Ammon's horn (tissue), 1 donor: ENCODE data around the gene TBCD.

Experiments
- DNase-seq: peaks from one replicate; pipeline ENCODE4 v3.0.0-alpha.2; 2016; ENCODE audit warnings: low spot score

Gene TBCD

DNA sequence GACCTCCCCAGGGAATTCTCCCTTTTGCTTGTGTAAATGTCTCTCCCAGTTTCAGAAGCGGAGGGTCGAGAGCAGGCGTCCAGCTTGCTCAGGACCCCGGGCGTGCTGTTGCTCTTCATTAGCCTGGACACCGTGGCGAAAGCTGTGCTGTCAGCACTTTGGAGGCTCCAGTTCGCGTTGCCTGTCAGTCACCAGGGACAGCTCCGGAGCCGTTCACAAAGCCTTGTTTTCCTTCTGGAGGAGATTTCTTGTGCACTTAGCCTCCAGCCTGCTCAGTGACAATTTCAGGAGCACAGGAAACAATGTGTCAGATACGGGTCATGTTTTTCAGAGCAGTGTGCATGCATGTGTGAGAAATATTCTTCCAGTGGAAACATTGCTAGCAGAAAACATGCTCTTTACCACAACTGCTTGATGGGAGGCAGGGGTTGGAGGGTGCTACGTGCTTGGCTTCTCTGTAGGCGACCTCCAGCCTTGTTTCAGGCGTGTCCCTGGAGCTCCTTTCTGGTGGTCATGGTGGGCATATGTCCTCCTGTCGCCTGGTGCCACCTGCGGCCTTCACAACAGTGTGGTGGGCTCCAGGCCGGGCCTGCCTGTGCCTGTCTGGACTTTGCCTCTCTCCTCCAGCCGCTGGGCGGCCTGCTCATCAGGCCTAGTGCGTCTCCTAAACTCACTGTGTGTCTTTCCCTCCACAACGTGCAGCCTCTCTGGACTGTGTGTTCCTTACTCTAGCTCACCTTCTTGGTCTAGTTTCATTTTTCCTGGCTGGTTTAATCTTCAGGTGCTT lies 59.0 kb downstream of the TBCD start:
- DNase-seq = no peak

DNA sequence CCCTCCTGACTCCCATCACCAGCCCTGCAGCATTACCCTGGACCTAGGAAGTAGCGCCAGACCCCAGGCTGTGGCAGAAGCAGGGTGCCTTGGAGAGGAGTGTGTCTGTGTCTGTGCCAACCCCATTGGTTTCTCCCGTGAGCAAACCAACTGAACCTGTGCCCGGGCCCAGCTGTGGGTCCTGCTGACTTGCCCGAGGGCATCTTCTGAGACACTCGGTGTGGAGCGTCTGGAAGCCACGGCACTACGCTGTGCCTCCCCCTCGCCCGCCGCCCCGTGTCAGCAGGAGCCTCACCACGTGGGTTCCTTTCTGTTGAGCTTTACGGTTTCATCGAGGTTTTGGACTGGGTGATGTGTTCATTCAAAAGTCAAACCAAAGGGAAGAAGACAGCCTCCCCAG lies 60.2 kb downstream of the TBCD start:
- no peak for DNase-seq

DNA sequence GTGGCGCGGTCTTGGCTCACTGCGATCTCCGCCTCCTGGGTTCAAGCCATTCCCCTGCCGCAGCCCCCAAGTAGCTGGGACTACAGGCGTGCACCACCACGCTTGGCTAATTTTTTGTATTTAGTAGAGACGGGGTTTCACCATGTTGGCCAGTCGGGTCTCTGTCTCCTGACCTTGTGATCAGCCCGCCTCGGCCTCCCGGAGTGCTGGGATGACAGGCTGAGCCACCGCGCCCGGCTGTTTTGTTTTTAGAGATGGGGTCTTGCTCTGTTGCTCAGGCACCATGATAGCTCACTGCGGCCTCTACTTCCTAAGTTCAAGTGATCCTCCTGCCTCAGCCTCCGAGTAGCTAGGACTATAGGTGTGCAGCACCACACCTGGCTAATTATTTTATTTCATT lies 60.7 kb downstream of the TBCD start:
- no peak for DNase-seq

DNA sequence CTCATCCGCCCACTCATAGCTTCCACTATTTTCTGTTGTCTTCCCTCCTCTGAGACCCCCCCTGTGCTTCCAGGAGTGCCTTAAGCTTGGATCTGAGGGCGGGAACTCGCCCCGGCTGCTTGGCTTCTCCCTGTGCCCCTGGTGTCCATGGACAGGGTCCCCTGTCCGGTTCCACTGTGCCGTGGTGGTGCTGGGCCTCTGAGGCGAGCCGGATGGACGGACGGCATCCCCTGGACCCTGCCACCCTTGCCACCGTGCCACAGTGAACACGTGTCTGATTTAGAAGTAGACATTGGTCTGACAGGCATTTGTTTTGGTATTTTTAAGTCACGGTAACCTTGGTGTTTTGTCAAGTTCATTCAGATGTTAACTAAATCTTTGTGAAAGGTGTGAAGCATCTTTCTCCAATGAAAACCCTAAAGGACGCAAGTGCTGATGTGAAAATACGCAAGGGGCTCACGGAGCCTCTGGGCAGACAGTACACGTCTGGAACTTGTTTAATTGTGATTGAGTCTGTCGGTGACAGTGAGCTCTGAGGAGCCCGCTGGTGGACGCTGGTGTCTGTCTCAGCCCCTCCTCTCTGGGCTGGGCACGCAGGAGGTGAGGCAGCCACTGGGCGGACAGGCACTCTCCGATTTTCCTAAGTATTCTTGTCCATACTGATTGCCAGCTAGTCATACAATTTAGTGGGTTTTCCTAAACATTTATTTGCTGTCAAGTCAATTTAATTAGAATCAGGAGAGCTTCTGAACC lies 61.6 kb downstream of the TBCD start:
- DNase-seq = no peak

DNA sequence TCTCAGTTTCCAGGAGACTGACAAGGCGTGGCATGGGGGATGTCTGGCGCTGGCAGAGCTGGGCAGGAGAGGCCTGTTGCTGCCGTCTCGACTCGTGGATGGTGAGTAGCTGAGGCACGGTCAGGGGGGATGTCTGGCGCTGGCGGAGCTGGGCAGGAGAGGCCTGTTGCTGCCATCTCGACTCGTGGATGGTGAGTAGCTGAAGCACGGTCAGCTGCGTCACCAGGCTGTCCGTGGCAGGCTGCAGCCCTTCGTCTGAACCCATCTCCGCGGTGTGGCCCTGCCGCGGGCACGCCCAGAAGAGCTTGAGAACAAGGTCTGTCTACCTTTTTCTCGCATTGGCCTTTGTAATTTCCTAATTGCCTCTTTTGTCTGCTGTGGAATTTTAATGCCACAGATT lies 63.0 kb downstream of the TBCD start:
- DNase-seq = no peak

DNA sequence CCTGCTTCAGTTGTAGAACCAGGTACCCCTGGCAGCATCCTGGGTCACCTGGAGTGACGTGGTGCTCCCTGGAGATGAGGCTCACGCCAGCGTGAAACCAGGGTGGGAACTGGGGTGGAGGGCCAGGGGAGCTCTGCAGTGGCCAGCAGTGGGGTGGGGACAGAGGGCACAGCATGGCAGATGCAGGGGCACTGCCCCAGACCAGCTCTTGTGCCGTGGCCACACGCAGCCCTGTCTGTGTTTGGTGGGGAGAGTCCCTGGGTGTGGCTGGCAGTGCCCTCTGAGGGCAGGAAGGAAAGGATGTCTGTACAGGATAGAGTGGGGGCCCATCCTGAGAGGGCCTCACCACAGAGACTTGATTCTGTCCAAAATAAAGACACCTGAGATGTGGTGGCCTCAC lies 63.5 kb downstream of the TBCD start:
- DNase-seq = no peak

DNA sequence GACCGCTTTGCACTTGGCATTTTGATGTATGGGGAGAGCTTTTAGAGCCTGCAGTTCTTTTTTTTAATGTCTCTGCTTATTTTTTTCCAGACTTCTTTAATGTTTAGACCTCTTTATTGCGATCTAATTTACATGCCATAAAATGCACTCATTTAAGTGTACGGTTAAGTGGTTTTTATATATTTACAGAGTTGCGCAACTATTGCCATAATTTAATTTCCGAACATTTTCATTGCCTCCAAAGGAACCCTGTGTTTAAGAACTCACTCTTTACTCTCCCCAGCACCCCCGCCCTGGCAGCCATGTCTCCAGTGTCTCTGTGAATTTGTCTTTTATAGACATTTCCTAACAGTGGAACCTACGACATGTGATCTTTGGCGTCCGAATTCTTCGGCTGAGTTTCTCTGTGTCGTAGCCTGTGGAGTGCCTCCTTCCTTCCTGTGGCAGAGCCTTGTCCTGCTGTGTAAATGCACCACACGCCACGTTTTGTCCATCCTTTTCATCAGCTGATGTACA lies 64.0 kb downstream of the TBCD start:
- no peak for DNase-seq

DNA sequence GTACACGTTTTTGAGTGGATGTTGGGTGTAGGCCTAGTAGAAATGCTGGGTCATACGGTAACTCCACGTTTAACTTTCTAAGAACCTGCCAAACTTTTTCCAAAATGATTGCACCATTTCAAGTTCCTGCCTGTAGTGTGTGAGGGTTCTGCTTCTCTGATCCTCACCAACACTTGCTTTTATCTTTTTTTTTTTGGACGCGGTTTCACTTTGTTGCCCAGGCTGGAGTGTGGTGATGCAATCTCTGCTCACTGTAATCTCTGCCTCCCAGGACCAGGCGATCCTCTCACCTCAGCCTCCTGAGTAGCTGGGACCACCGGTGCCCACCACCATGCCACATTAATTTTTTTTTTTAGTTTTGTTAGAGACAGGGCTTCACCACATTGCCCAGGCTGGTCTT lies 64.5 kb downstream of the TBCD start:
- DNase-seq = no peak

DNA sequence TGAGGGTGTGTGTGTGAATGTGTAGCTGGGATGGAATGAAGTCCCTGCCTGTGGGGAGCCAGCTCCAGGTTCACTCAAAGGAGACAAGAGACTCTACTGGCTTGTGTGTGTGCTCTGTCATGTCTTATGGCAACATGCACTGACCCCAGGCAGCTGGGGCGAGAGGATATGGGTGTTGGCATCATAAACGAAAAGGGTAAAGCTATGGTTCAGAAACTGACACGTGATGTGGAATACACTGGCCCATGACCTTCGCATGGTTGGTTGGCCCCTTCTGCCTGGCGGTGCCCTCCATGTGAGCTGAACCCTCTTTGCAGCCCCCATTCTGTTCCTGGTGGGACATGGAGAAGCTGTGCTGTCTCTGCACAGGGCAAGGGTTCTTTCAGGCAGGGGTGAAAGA lies 66.1 kb downstream of the TBCD start:
- DNase-seq = no peak

DNA sequence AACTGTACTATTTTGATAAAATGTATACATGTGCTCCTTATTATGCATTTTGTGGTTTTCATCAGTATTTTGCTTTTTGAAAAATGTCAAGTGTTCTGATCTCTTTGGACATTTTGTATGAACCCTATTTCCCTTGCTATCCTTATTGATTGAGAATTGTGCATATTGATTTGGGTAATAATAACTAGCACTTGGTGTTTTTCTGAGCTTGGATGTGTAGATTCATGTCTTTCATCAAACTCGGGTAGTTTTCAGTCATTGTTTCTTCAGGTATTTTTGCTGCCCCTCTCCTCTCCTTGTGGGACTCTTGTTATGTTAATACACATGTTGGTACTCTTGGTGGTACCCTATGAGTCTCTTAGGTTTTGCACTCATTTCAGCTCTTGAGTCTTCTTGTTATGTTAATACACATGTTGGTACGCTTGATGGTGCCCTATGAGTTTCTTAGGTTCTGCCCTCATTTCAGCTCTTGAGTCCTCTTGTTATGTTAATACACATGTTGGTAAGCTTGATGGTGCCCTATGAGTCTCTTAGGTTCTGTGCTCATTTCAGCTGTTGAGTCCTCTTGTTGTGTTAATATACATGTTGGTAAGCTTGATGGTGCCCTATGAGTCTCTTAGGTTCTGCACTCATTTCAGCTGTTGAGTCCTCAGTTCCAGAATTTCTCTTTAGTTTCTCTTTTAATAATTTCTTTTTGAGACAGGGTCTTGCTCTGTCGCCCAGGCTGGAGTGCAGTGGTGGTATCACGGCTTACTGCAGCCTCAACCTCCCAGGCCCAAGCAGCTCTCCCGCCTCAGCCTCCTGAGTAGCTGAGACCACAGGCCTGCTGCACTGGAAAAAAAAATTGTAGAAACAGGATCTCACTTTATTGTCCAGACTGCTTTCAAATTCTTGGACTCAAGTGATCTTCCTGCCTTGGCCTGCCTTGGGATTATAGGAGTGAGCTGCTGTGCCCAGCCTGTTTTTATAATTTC lies 68.7 kb downstream of the TBCD start:
- no peak for DNase-seq

DNA sequence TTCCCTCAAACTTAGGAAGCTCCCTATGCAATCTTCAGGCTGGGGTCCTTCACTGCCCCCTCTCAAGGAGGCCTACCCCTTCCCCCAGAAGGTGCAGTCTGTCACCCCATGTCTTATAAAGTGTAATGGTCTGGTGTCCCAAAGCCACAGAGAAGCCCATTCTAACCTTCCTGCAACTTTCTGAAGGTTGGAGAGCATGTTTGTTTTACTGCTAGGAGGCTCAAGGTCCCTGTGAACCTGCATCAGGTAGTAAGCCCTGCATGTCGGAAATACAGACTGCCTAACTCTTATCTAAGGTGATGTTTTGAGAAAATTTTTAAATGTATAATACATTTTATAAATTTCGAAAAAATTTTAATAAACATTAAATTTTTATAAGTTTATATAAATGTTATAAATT lies 69.7 kb downstream of the TBCD start:
- DNase-seq = no peak

DNA sequence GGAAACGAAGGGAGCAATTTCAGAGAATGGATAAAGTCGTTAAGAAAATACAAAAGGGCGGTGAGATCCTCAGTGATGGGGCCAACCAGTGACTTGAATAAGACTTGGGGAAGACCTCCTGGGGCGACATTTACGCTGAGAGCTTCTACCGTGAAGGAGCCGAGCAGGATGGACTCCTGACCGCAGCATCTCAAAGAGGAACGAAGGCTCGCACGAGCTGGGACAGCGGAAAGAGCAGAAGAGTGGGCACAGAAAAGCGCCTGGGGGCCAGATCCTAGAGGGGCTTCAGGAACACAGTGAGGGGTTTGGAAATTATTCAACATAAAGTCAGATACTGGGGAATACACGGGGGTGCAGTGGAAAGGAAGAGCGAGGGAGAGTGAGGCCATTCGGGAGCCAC lies 70.4 kb downstream of the TBCD start:
- DNase-seq = no peak

DNA sequence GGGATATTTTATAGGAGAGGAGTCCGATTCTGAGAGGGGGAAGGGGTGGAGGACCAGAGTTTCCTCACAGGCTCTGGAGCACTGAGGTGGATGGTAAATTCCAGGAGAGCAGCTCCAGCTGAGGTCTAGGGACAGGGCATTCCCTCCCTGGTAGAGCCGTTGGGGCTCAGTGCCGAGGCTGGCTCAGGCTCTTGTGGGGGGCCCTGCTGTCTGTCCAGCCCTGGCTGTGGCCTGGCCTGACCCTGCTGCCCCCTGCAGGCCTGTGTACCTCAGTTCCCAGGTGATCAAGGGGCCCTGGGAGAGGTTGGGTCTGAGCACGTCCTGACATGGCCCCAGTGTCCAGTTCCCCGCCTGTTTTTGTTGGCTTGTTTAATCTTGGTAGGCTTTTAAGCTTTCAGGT lies 71.1 kb downstream of the TBCD start:
- no peak for DNase-seq

DNA sequence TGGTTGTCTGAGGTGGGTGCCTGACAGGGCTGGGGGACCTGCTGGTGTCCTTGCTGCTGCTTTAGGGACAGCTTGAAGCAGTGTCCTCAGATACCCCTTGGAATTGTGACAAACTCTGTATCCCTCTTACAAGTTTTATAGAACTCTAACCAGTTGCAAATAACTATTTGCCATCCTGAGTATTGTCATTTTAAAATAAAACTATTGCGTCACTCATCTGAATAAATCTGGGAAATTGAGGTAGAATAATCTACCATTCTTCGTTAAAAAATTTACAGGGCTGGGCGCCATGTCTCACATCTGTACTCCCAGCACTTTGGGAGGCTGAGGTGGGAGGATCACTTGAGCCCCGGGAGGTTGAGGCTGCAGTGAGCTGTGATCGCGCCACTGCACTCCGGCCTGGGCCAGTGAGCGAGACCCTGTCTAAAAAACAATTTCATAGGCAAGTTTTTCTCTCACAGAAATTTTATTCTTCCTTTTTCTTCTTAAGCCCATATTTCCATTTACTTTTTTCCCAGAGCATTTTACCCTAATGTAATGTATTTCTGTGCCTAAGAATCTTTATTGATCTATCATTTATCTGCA lies 73.8 kb downstream of the TBCD start:
- DNase-seq = no peak

DNA sequence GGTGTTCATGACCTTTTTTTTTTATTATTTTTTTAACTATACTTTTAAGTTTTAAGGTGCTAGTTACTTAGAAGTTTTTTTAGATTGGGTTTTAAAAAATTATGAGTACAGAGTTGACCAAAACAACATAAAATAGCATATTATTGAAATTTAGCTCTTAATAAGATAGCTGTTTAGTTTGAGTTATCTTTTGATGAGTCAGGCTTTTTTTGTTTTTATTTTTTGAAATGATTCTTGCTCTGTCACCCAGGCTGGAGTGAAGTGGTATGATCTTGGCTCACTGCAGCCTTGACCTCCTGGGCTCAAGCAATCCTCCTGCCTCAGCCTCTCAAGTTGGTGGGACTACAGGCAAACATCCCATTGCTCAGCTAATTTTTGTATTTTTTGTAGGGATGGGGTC lies 74.3 kb downstream of the TBCD start:
- DNase-seq = no peak

DNA sequence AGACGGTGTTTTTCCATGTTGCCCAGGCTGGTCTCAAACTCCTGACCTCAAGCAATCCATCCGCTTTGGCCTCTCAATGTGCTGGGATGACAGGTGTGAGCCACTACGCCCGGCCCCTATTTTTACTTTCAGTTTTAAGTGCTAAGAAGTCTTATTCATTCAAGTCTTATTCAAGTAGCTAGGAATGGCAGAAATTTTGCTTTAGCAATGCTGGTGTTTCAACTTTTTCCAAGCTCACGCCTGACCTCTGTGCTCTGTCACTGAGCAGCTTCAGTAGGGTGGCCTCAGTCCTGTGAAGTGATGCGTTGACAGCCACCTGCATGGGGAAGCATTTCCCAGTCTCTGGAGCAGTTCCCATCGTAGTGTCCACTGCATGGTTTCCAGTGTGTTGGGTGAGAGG lies 75.1 kb downstream of the TBCD start:
- DNase-seq = no peak

DNA sequence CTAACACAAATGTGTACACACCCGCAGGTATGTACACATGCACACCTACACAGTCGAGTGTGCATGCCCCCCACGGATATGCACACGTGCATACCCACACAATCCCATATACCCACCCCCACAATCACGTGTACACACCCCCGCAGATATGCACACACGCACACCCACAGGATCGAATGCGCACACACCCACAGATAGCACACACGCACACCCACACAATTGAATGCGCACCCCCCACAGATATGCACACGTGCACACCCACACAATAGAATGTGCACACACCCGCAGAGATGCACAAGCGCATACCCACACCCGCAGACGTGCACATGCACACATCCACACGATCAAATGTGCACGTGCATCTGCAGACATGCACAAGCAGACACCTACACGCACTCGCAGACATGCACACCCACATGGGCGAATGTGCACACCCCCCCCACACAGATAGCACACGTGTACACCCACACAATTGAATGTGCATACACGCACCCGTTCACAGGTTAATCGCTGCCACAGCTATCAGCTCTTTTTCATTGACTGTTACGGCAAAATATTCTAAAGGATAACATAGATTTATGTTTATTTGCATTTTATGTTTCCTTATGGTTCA lies 77.1 kb downstream of the TBCD start:
- DNase-seq = no peak

DNA sequence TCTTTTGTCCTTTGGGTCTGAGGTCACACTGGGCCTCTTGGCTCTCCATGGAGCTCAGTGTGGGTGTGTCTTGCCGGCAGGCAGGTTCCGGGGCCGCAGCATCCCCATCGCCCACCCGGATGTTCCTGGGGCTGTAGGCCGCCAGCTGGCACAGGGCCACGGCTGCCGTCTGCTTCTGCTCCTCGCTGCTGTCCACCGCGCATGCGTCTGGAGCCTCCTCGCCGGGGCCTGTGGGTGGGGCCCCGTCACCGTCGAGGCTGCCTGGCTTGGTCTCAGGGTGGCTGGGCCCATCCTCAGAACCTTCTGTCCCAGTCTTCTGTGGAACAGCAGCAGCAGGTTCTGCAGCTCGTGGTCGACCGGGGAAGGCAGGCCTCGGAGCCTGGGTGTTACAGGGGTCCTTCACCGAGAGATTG lies 78.4 kb downstream of the TBCD start:
- DNase-seq = peak; percentile 52

DNA sequence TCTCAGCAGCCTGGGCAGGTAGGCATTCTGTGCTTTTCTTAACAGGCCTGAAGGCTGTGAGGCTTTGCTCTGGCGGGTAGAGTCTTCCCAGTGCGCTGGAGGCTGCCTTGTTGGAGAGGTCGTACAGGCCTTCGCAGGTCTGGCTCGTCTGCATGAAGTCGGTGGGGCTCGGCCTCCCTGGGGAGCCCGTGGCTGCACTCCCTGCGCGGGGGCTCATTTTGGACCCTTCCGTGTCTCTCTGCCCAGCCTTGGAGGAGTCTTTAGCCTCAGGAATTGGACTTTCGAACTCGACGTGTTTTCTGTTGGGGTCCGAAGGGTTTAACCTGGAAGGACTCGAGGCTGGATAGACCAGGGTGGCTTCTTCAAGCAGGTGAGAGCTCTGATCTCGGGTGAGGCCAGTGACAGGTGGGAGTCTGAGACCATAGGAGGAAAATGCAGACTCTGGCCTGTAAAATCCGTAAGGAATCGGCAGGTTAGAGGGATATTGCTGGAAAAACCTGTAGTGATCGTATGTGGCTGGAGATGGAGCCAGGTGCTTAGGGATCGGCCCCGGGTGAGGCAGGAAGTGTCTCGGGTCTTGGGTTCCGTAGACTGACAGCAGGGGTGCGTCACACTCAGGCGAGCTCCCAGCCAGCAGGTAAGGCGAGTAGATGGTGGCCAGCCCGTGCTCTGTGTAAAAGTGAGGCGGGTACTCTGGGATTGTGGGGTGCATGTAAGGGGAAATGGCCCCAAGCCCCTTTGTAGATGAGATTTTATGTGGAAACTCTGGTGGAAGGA lies 79.4 kb downstream of the TBCD start:
- DNase-seq = no peak

DNA sequence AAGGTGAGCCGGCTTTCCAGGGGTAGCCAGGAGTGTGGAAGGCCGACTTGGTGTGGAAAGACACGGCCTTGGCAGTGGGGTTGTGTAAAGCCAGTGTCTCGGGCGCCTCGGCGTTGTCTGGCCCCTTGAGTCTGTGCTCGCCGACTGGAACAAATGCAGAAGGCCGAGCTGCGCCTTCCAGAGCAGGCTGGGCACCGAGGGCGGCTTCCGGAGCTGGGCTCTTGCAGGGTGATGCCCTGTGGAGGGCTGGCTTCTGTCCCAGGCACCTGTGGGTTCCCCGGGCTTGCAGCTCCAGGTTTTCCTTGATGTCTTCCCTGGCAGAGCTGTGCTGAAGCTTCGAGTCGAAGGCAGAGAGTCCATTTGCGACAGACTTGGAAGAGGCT lies 79.9 kb downstream of the TBCD start:
- no peak for DNase-seq

DNA sequence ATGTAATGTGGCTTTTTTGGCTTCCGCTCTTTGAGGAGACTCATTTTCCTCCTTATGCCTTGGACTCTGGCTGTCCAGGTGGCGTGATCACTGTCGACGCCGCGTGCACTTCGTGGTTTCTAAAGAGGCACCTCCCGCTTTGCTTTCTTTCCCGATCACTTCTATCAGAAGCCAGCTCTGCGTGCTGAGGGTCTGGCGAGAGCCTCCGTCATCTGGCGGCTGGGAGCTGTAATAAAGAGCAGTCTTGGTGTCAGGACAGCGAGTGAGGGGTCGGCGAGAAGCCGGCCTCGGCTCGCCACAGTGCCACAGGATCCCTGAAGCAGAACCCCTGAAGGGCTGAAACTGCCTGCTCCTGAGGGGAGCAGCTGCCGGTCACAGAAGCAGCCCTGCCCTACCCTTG lies 80.5 kb downstream of the TBCD start:
- DNase-seq = no peak
